WTC11 (cell line): ENCODE results near the gene NAGA.

ENCODE experiments used
- CTCF ChIP-seq: fragments of 200-600 bp; IDR thresholded peaks from 2 replicates; pipeline ENCODE4 v1.8.0; 2022; ENCODE audit warnings: antibody characterized with exemption
- E2F5 ChIP-seq: sonication (generic); formaldehyde crosslinking; IDR thresholded peaks from 2 replicates; pipeline ENCODE4 v1.8.1; 2022; ENCODE audit warnings: mild to moderate bottlenecking, moderate library complexity, missing genetic modification reagents
- ETV6 ChIP-seq: sonication (generic); formaldehyde crosslinking; IDR thresholded peaks from 2 replicates; pipeline ENCODE4 v1.8.1; 2022; ENCODE audit warnings: mild to moderate bottlenecking, missing genetic modification reagents
- JUN ChIP-seq: sonication (generic); formaldehyde crosslinking; IDR thresholded peaks from 2 replicates; pipeline ENCODE4 v1.8.0; 2023; ENCODE audit warnings: mild to moderate bottlenecking, missing genetic modification reagents
- NFATC4 ChIP-seq: fragments of 250-450 bp; sonication (Bioruptor Pico); IDR thresholded peaks from 2 replicates; pipeline ENCODE4 v1.9.0; 2021; ENCODE audit warnings: mild to moderate bottlenecking
- NR3C1 ChIP-seq: sonication (generic); formaldehyde crosslinking; conservative IDR thresholded peaks from 2 replicates; pipeline ENCODE4 v1.8.1; 2023; ENCODE audit warnings: low read depth, mild to moderate bottlenecking, missing genetic modification reagents
- SP1 ChIP-seq: sonication (generic); formaldehyde crosslinking; conservative IDR thresholded peaks from 2 replicates; pipeline ENCODE4 v1.8.1; 2022; ENCODE audit warnings: missing genetic modification reagents
- ZNF423 ChIP-seq: fragments of 250-450 bp; sonication (Bioruptor Pico); IDR thresholded peaks from 2 replicates; pipeline ENCODE4 v2.1.2; 2022; ENCODE audit warnings: mild to moderate bottlenecking, moderate library complexity
- ZNF512 ChIP-seq: sonication (generic); formaldehyde crosslinking; IDR thresholded peaks from 2 replicates; pipeline ENCODE4 v1.8.1; 2022; ENCODE audit warnings: missing genetic modification reagents, borderline replicate concordance
- TF ChIP-seq, protein P1 (sequence below): sonication (generic); formaldehyde crosslinking; IDR thresholded peaks from 2 replicates; pipeline ENCODE4 v1.8.0; 2022; ENCODE audit warnings: mild to moderate bottlenecking, missing genetic modification reagents
- TF ChIP-seq, protein P2 (sequence below): sonication (generic); formaldehyde crosslinking; IDR thresholded peaks from 2 replicates; pipeline ENCODE4 v1.8.0; 2022; ENCODE audit warnings: mild to moderate bottlenecking, missing genetic modification reagents
- TF ChIP-seq, protein P3 (sequence below): sonication (generic); formaldehyde crosslinking; IDR thresholded peaks from 2 replicates; pipeline ENCODE4 v1.8.0; 2022; ENCODE audit warnings: mild to moderate bottlenecking, missing genetic modification reagents

GRCh38 chr22:42064629-42065028, 6.0 kb downstream of the NAGA start:
- no peak for TF ChIP-seq CTCF
- no peak for TF ChIP-seq NFATC4 (CRISPR knock-in tag)
- no peak for TF ChIP-seq NR3C1 (CRISPR knock-in tag)
- no peak for TF ChIP-seq SP1 (CRISPR knock-in tag)
- TF ChIP-seq, protein P1, sequence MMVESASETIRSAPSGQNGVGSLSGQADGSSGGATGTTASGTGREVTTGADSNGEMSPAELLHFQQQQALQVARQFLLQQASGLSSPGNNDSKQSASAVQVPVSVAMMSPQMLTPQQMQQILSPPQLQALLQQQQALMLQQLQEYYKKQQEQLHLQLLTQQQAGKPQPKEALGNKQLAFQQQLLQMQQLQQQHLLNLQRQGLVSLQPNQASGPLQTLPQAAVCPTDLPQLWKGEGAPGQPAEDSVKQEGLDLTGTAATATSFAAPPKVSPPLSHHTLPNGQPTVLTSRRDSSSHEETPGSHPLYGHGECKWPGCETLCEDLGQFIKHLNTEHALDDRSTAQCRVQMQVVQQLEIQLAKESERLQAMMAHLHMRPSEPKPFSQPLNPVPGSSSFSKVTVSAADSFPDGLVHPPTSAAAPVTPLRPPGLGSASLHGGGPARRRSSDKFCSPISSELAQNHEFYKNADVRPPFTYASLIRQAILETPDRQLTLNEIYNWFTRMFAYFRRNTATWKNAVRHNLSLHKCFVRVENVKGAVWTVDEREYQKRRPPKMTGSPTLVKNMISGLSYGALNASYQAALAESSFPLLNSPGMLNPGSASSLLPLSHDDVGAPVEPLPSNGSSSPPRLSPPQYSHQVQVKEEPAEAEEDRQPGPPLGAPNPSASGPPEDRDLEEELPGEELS = no peak
- TF ChIP-seq, protein P2, sequence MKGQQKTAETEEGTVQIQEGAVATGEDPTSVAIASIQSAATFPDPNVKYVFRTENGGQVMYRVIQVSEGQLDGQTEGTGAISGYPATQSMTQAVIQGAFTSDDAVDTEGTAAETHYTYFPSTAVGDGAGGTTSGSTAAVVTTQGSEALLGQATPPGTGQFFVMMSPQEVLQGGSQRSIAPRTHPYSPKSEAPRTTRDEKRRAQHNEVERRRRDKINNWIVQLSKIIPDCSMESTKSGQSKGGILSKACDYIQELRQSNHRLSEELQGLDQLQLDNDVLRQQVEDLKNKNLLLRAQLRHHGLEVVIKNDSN = no peak
- no peak for TF ChIP-seq JUN (CRISPR knock-in tag)
- TF ChIP-seq E2F5 = no peak
- TF ChIP-seq ZNF512 (CRISPR knock-in tag) = no peak
- TF ChIP-seq ETV6 = no peak
- no peak for TF ChIP-seq ZNF423 (CRISPR knock-in tag)
- TF ChIP-seq, protein P3, sequence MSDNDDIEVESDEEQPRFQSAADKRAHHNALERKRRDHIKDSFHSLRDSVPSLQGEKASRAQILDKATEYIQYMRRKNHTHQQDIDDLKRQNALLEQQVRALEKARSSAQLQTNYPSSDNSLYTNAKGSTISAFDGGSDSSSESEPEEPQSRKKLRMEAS (CRISPR knock-in tag) = no peak
